Measurements from ENCODE around the gene PPOX.

Gene PPOX

GRCh38 chr1:161195171-161195570, 28.9 kb downstream of the PPOX start:
- Histone ChIP-seq H3K4me2 (ENCODE audit: low read length) (no peak overlapping the region), H3K27ac (ENCODE audit: low read depth, low read length, poor library complexity, severe bottlenecking) (no peak overlapping the region), H3K27me3 (ENCODE audit: insufficient read depth, low read length) (no peaks in the 10 kb centered on the region), H2AFZ (ENCODE audit: low read length) (no peak overlapping the region), H3K9me2 (ENCODE audit: low read depth, low read length) (no peaks in the 10 kb centered on the region), H3K9me3 (ENCODE audit: low read length) (no peaks in the 10 kb centered on the region), H3F3A (ENCODE audit: insufficient read depth, low read length) (no peaks in the 10 kb centered on the region), H4K20me1 (ENCODE audit: insufficient read depth, low read length) (no peaks in the 10 kb centered on the region), H3K4me1 (ENCODE audit: insufficient read depth, low read length, severe bottlenecking) (peaks cover 5% of the 10 kb centered on the region), H3K4me3 (ENCODE audit: low read depth, low read length, poor library complexity, severe bottlenecking) (no peak overlapping the region), H3K79me2 (ENCODE audit: insufficient read depth, low read length) (no peaks in the 10 kb centered on the region), H3K9ac (ENCODE audit: low read length) (no peak overlapping the region), H3K36me3 (ENCODE audit: insufficient read depth, low read length) (no peaks in the 10 kb centered on the region)
- TF ChIP-seq, protein P1, sequence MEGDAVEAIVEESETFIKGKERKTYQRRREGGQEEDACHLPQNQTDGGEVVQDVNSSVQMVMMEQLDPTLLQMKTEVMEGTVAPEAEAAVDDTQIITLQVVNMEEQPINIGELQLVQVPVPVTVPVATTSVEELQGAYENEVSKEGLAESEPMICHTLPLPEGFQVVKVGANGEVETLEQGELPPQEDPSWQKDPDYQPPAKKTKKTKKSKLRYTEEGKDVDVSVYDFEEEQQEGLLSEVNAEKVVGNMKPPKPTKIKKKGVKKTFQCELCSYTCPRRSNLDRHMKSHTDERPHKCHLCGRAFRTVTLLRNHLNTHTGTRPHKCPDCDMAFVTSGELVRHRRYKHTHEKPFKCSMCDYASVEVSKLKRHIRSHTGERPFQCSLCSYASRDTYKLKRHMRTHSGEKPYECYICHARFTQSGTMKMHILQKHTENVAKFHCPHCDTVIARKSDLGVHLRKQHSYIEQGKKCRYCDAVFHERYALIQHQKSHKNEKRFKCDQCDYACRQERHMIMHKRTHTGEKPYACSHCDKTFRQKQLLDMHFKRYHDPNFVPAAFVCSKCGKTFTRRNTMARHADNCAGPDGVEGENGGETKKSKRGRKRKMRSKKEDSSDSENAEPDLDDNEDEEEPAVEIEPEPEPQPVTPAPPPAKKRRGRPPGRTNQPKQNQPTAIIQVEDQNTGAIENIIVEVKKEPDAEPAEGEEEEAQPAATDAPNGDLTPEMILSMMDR (IDR thresholded peaks at IDR 0.05; ENCODE audit: low read length): no peak
- TF ChIP-seq EZH2 (IDR thresholded peaks at IDR 0.05; ENCODE audit: borderline replicate concordance, low read length): no peak

- no peaks in the 10 kb centered on the region for H3K9me3 ChIP-seq (ENCODE audit: low read length)
- H4K20me1 ChIP-seq (ENCODE audit: insufficient read depth, low read length): no peaks in the 10 kb centered on the region
- H3F3A ChIP-seq (ENCODE audit: insufficient read depth, low read length): no peaks in the 10 kb centered on the region
- no peak overlapping the region for H3K4me3 ChIP-seq (ENCODE audit: low read depth, low read length, poor library complexity, severe bottlenecking)
- no peaks in the 10 kb centered on the region for H3K79me2 ChIP-seq (ENCODE audit: insufficient read depth, low read length)
- H3K4me2 ChIP-seq (ENCODE audit: low read length): no peak overlapping the region
- no peaks in the 10 kb centered on the region for H3K36me3 ChIP-seq (ENCODE audit: insufficient read depth, low read length)
- H3K9me2 ChIP-seq (ENCODE audit: low read depth, low read length): no peaks in the 10 kb centered on the region
- H3K27me3 ChIP-seq (ENCODE audit: insufficient read depth, low read length): no peaks in the 10 kb centered on the region
- no peak overlapping the region for H3K27ac ChIP-seq (ENCODE audit: low read depth, low read length, poor library complexity, severe bottlenecking)
- TF ChIP-seq, protein P1 (IDR thresholded peaks at IDR 0.05; ENCODE audit: low read length): no peak
- TF ChIP-seq EZH2 (IDR thresholded peaks at IDR 0.05; ENCODE audit: borderline replicate concordance, low read length): no peak
- H2AFZ ChIP-seq (ENCODE audit: low read length): no peak overlapping the region
- H3K9ac ChIP-seq (ENCODE audit: low read length): no peak overlapping the region
- peaks cover 7% of the 10 kb centered on the region for H3K4me1 ChIP-seq (ENCODE audit: insufficient read depth, low read length, severe bottlenecking)
Measured at GRCh38 chr1:161196111-161196510, 29.9 kb downstream of the PPOX start.

DNA sequence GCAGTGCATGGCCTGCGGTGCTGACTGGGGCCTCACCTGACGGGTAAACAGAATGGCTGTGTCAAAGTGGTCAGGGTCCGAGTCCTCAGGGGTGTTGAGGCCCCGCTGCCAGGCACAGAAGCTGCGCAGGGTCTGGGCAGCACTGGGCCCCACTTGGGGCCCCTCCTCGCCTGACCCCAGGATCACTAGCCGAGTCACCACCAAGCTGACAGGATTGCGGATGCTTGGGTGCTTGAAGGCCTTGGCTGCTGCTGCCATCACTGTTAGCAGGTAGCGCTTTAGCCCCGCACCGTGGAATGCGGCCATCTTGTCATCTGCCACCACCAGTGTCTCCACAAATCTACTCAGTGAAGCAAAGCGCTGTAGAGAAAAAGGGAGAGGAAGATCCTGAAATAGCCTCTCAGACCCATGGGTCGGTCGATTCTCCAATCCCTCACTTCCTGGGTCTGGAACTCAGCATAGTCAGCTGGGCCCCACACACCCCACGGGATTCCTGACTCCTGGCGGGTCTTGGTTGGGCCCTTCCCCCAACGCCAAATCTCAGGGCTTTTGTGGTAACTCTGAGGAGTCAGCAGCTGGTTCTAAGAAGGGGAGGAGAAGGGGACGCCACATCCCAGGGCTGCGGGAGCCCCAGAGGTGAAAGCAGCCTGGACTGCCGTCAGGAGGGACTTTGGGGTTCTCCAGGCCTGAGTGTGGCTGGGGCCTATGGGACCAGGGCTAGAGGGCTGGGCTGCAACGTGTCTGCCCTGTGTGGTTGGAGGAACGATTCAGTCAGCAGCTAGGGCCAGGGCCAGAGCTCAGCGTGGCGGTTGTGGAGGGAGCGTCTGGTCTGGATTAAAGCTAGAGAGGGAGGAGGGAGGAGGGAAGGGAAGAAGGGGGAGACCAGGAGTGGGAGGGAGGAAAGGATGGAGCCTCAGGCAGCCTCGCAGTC, 30.6 kb downstream of the PPOX start:
- Histone ChIP-seq H3K27me3 (ENCODE audit: insufficient read depth, low read length) (no peaks in the 10 kb centered on the region), H3K4me2 (ENCODE audit: low read length) (no peak overlapping the region), H3K79me2 (ENCODE audit: insufficient read depth, low read length) (no peaks in the 10 kb centered on the region), H3K36me3 (ENCODE audit: insufficient read depth, low read length) (no peaks in the 10 kb centered on the region), H3K4me3 (ENCODE audit: low read depth, low read length, poor library complexity, severe bottlenecking) (no peak overlapping the region), H3K9ac (ENCODE audit: low read length) (no peak overlapping the region), H4K20me1 (ENCODE audit: insufficient read depth, low read length) (no peaks in the 10 kb centered on the region), H3K9me3 (ENCODE audit: low read length) (no peaks in the 10 kb centered on the region), H3K9me2 (ENCODE audit: low read depth, low read length) (no peaks in the 10 kb centered on the region), H3K4me1 (ENCODE audit: insufficient read depth, low read length, severe bottlenecking) (peaks cover 14% of the 10 kb centered on the region), H3F3A (ENCODE audit: insufficient read depth, low read length) (no peaks in the 10 kb centered on the region), H3K27ac (ENCODE audit: low read depth, low read length, poor library complexity, severe bottlenecking) (no peak overlapping the region), H2AFZ (ENCODE audit: low read length) (no peak overlapping the region)
- TF ChIP-seq EZH2 (IDR thresholded peaks at IDR 0.05; ENCODE audit: borderline replicate concordance, low read length): no peak
- TF ChIP-seq, protein P1 (IDR thresholded peaks at IDR 0.05; ENCODE audit: low read length): no peak

All from OCI-LY1 (cell line).